Ishikawa (cell line): ENCODE results near the gene TBC1D22A.

ENCODE experiments used
- CEBPB ChIP-seq: IDR thresholded peaks from 2 replicates; pipeline ENCODE4 v1.6.1; 2012
- CREB1 ChIP-seq: IDR thresholded peaks from 2 replicates; pipeline ENCODE4 v1.6.1; 2012; ENCODE audit warnings: low read depth
- EGR1 ChIP-seq: IDR thresholded peaks from 2 replicates; pipeline ENCODE4 v1.6.1; 2012
- EP300 ChIP-seq: IDR thresholded peaks from 2 replicates; pipeline ENCODE4 v1.6.1; 2012; ENCODE audit warnings: borderline replicate concordance
- FOXM1 ChIP-seq: IDR thresholded peaks from 2 replicates; pipeline ENCODE4 v1.6.1; 2012; ENCODE audit warnings: low read depth, borderline replicate concordance
- NFIC ChIP-seq: IDR thresholded peaks from 2 replicates; pipeline ENCODE4 v1.6.1; 2012
- RAD21 ChIP-seq: IDR thresholded peaks from 2 replicates; pipeline ENCODE4 v1.6.1; 2012; ENCODE audit warnings: low read depth
- TAF1 ChIP-seq: IDR thresholded peaks from 2 replicates; pipeline ENCODE4 v1.6.1; 2012; ENCODE audit warnings: low read depth, mild to moderate bottlenecking
- TCF12 ChIP-seq: IDR thresholded peaks from 2 replicates; pipeline ENCODE4 v1.6.1; 2012; ENCODE audit warnings: low read depth
- TEAD4 ChIP-seq: IDR thresholded peaks from 2 replicates; pipeline ENCODE4 v1.6.1; 2012
- YY1 ChIP-seq: IDR thresholded peaks from 2 replicates; pipeline ENCODE4 v1.6.1; 2012; ENCODE audit warnings: low read depth
- ZBTB7A ChIP-seq: IDR thresholded peaks from 2 replicates; pipeline ENCODE4 v1.6.1; 2012; ENCODE audit warnings: low read depth
- TF ChIP-seq, protein P1 (sequence below): IDR thresholded peaks from 2 replicates; pipeline ENCODE4 v1.6.1; 2012; ENCODE audit warnings: low read depth, mild to moderate bottlenecking
- TF ChIP-seq, protein P2 (sequence below): IDR thresholded peaks from 2 replicates; pipeline ENCODE4 v1.6.1; 2012
- TF ChIP-seq, protein P3 (sequence below): IDR thresholded peaks from 2 replicates; pipeline ENCODE4 v1.6.1; 2012

The TBC1D22A gene

DNA sequence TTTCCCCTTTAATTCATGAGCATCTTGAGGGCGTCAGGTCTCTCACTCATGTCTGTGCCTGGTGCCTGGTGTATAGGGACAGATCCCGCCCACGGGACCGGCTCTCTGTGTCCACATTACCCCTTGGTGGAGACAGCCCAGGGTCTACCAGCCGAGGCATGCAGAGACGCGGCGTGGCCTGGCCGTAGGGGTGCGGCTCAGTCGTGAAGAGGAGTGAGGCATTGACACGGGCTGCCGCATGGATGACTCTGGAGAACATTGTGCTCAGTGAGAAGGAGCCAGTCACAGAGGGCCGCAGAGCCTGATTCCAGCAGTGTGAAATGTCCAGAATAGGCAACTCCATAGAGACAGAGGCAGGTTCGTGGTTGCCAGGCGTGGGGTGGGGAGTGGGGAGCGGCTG is 209.8 kb downstream of the TBC1D22A start:
- TF ChIP-seq TEAD4: no peak
- no peak for TF ChIP-seq NFIC
- no peak for TF ChIP-seq YY1
- TF ChIP-seq TCF12: no peak
- TF ChIP-seq, protein P1, sequence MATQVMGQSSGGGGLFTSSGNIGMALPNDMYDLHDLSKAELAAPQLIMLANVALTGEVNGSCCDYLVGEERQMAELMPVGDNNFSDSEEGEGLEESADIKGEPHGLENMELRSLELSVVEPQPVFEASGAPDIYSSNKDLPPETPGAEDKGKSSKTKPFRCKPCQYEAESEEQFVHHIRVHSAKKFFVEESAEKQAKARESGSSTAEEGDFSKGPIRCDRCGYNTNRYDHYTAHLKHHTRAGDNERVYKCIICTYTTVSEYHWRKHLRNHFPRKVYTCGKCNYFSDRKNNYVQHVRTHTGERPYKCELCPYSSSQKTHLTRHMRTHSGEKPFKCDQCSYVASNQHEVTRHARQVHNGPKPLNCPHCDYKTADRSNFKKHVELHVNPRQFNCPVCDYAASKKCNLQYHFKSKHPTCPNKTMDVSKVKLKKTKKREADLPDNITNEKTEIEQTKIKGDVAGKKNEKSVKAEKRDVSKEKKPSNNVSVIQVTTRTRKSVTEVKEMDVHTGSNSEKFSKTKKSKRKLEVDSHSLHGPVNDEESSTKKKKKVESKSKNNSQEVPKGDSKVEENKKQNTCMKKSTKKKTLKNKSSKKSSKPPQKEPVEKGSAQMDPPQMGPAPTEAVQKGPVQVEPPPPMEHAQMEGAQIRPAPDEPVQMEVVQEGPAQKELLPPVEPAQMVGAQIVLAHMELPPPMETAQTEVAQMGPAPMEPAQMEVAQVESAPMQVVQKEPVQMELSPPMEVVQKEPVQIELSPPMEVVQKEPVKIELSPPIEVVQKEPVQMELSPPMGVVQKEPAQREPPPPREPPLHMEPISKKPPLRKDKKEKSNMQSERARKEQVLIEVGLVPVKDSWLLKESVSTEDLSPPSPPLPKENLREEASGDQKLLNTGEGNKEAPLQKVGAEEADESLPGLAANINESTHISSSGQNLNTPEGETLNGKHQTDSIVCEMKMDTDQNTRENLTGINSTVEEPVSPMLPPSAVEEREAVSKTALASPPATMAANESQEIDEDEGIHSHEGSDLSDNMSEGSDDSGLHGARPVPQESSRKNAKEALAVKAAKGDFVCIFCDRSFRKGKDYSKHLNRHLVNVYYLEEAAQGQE: no peak
- no peak for TF ChIP-seq EP300
- TF ChIP-seq CEBPB: no peak

DNA sequence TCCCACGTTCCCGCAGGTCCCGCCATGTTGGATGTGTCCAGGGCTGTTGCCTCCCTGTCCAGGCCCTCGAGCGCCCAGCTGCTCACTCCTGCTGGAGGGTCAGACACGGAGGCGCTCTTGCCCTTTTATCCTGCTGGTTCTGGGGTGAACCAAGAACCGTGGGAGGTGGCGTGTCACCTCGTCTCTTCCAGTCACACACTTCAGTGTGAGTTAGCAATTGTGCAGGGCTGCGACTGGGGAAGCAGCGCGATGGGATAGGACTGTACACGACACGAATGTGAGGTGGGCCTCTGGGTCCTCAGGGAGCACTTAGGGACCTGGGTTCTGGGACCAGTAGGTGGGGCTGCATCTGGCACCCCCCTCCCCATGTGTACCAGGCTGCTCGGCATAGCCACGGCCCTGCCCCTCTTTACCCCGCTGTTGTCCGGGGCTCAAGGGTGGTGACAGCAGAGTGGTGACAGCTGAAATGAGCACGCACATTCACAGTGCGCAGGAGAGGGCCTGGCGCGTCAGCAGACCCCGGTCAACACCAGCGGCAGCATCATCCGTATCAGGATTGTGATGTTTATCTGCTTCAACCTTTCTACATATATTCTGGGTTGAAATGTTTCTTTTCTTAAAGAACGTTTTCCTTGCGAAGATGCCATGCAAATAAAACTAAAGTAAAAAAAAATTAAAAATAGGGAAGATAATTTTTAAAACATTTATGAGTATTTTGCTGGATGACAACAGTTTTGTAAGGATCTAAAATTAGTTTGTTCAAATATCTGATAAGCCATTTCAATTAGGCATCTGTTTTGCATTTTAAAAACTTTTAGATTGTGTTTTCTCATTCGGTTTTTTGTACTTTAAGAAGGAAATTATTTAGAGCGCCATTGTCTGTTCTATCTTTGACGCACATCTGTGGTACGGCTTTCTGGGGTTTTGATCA is 210.7 kb downstream of the TBC1D22A start:
- no peak for TF ChIP-seq CEBPB
- TF ChIP-seq FOXM1: no peak

DNA sequence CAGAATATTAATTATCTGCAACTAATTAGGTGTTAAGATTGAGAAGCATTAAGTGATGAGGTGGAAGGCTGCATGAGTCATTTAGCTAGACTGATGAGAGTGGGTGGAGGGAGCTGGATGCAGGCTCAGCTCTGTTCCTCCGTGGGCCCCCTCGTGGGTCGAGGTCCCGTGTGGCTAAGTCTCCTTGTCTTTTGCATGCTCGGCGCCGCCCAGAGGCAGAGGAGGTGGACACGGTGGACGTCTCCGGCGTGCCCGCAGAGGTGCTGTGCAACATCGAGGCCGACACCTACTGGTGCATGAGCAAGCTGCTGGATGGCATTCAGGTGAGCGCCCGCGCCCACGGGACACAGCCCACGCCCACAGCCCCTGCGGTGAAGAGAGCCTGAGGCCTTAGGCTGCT is 211.6 kb downstream of the TBC1D22A start:
- TF ChIP-seq EGR1: no peak
- no peak for TF ChIP-seq YY1
- TF ChIP-seq TCF12: no peak
- TF ChIP-seq TAF1: no peak

DNA sequence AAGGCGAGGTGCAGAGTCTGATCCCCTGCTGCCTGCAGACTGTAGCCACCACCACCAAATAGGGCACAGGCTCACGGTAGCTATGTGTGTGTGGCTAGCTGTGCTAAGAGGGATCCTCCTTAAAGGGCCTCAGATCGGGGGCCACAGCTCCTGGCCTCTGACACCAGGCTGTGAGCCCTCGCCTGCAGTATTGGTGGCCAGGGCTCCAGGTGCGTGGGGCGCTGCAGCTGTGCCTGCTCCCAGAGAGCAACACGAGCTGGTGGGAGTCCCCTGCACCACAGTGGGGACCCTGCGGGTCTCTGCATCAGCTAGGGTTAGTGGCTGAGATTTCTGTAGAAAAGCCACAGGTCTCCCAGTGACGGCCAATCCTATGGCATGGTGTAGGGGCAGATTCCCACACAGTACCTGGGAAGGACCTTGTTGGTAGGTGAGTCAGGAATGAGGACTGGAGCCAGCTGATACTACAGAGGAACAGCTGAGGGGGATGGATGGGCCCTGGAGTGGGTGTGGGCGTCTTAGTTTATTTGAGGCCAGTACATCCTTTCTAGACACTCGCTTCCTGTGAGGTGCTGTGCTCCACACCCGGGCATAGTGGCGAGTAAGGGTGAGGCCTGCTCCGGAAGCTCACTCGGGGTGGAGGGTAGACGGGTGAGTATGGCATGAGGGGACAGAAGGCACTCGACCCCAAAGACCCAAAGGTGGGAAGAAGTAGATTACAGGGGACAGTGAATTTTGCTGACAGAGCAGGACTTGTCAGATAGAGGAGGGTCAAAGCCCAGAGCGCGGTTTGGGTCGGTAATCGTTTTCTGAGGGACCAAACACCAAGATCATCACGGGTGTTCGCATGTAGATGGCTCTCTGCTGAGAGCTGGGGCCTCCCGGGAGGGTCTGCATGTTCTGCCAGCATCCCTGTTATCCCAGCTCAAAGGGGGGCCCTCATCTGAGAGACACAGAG is 212.5 kb downstream of the TBC1D22A start:
- TF ChIP-seq RAD21: no peak
- no peak for TF ChIP-seq TEAD4
- TF ChIP-seq EGR1: no peak
- no peak for TF ChIP-seq NFIC
- no peak for TF ChIP-seq CEBPB
- TF ChIP-seq CREB1: no peak
- TF ChIP-seq YY1: no peak
- no peak for TF ChIP-seq EP300
- TF ChIP-seq, protein P1: no peak
- TF ChIP-seq TCF12: no peak
- TF ChIP-seq, protein P2, sequence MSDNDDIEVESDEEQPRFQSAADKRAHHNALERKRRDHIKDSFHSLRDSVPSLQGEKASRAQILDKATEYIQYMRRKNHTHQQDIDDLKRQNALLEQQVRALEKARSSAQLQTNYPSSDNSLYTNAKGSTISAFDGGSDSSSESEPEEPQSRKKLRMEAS: no peak
- TF ChIP-seq FOXM1: no peak
- TF ChIP-seq TAF1: no peak

DNA sequence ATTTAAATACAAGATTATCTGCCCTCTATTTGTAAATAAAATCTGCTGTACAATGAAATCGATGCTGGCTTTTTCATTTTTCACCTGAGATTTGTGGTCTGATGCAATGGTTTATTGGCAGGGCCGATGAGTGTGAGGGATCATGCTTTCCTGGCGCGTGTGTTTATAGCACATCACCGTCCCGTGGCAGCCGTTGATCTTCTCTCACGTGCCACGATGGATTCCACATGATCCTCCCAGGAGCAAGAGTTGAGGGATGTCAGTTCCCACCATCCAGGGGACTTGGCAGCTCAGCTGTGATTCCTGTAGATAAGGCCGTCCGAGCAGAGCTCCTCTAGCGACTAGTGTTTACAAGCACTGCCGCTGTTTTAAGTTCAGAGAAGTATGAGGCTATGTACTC is 213.7 kb downstream of the TBC1D22A start:
- TF ChIP-seq EGR1 (no peak), NFIC (no peak), YY1 (no peak), EP300 (no peak), TCF12 (no peak), CEBPB (no peak), ZBTB7A (no peak)
- TF ChIP-seq, protein P3, sequence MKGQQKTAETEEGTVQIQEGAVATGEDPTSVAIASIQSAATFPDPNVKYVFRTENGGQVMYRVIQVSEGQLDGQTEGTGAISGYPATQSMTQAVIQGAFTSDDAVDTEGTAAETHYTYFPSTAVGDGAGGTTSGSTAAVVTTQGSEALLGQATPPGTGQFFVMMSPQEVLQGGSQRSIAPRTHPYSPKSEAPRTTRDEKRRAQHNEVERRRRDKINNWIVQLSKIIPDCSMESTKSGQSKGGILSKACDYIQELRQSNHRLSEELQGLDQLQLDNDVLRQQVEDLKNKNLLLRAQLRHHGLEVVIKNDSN: no peak

DNA sequence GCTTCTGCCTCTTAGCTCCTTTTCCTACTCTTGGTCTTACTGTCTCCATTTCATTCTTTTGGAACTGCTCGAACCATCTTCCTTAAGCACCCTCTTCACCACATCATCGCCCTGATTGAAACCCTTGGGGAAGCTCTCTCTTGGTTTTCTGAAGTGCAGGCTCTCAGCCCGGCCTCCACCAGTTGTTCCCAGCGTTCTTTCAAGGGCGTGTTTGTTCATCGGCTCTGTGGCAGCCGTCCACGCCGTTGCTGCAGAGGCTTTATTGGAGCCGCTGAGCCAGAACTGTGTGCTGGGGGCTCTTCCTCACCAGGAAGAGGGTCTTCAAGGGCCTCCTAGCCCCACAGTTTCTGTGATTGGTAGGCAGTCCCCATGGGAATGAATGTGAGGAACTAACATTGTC is 214.1 kb downstream of the TBC1D22A start:
- TF ChIP-seq, protein P2: no peak
- TF ChIP-seq YY1 (no peak), CEBPB (no peak)
- TF ChIP-seq, protein P1: no peak
